Common myeloid progenitor, CD34-positive (primary cell): ENCODE results near the gene TENT5A.

Experiments used
- CTCF ChIA-PET: fragments of 350-600 bp; sonication (Branson Sonifier 250); formaldehyde crosslinking; loops from one replicate; lab custom pipeline; 2021; ENCODE audit warnings: antibody characterized with exemption; lab: Charles Lee
- POLR2A ChIA-PET: fragments of 350-600 bp; sonication (Branson Sonifier 250); formaldehyde crosslinking; loops from one replicate; lab custom pipeline; 2021; ENCODE audit warnings: antibody characterized with exemption; lab: Charles Lee
- DNase-seq, 3 donors: peaks; one replicate each; pipeline versions ENCODE4 v3.0.0 to v3.0.0-alpha.2; 2013
- H3K27ac ChIP-seq, 2 experiments: 1 replicate in 1 of 2; 2 replicates in 1 of 2; pipeline ENCODE4 v1.7.0; 2013; ENCODE audit warnings: inconsistent platforms in 2 of 2, low read length in 2 of 2, mild to moderate bottlenecking in 2 of 2, low read depth in 1 of 2, moderate library complexity in 1 of 2; ENCODE audit not compliant: severe bottlenecking in 2 of 2, insufficient read depth in 1 of 2, poor library complexity in 1 of 2
- H3K27me3 ChIP-seq, 5 experiments: replicated peaks in 2 of 5; 1 replicate in 3 of 5; 2 replicates in 2 of 5; pipeline versions ENCODE4 v1.6.1 to v1.7.0; 2013; ENCODE audit warnings: low read length in 4 of 5, mild to moderate bottlenecking in 2 of 5, moderate library complexity in 2 of 5, inconsistent platforms in 1 of 5; ENCODE audit not compliant: insufficient read depth in 5 of 5, control insufficient read depth in 4 of 5
- H3K36me3 ChIP-seq, 4 experiments: 1 replicate in 2 of 4; 2 replicates in 2 of 4; pipeline versions ENCODE4 v1.6.1 to v1.7.0; 2013; ENCODE audit warnings: low read length in 3 of 4, control low read depth in 1 of 4, mild to moderate bottlenecking in 1 of 4; ENCODE audit not compliant: control insufficient read depth in 4 of 4, insufficient read depth in 4 of 4
- H3K4me1 ChIP-seq, 4 experiments: 1 replicate in 3 of 4; 2 replicates in 1 of 4; pipeline versions ENCODE4 v1.6.1 to v1.7.1; 2013; ENCODE audit warnings: low read length in 3 of 4, mild to moderate bottlenecking in 3 of 4, control low read depth in 1 of 4, inconsistent platforms in 1 of 4, moderate library complexity in 1 of 4; ENCODE audit not compliant: control insufficient read depth in 4 of 4, insufficient read depth in 4 of 4; ENCODE audit errors: control extremely low read depth in 1 of 4
- H3K4me3 ChIP-seq, 7 experiments: 1 replicate in 4 of 7; 2 replicates in 3 of 7; pipeline versions ENCODE4 v1.5.1 to v1.7.0; 2013; ENCODE audit warnings: mild to moderate bottlenecking in 7 of 7, low read length in 6 of 7, moderate library complexity in 6 of 7, inconsistent platforms in 2 of 7, low read depth in 2 of 7, control low read depth in 1 of 7; ENCODE audit not compliant: insufficient read depth in 4 of 7, control insufficient read depth in 1 of 7; ENCODE audit errors: extremely low read depth in 1 of 7
- H3K9me3 ChIP-seq, 5 experiments: 1 replicate in 4 of 5; 2 replicates in 1 of 5; pipeline versions ENCODE4 v1.6.1 to v1.7.1; 2013; ENCODE audit warnings: low read length in 4 of 5, mild to moderate bottlenecking in 2 of 5, inconsistent platforms in 1 of 5, low read depth in 1 of 5, moderate library complexity in 1 of 5; ENCODE audit not compliant: control insufficient read depth in 4 of 5, insufficient read depth in 2 of 5; ENCODE audit errors: control extremely low read depth in 1 of 5
- WGBS: methylation state at CpG from one replicate; pipeline ENCODE4 v1.1.5; 2013; ENCODE audit not compliant: insufficient coverage; 5-methylcytosine and 5-hydroxymethylcytosine counted together

TENT5A gene

DNA sequence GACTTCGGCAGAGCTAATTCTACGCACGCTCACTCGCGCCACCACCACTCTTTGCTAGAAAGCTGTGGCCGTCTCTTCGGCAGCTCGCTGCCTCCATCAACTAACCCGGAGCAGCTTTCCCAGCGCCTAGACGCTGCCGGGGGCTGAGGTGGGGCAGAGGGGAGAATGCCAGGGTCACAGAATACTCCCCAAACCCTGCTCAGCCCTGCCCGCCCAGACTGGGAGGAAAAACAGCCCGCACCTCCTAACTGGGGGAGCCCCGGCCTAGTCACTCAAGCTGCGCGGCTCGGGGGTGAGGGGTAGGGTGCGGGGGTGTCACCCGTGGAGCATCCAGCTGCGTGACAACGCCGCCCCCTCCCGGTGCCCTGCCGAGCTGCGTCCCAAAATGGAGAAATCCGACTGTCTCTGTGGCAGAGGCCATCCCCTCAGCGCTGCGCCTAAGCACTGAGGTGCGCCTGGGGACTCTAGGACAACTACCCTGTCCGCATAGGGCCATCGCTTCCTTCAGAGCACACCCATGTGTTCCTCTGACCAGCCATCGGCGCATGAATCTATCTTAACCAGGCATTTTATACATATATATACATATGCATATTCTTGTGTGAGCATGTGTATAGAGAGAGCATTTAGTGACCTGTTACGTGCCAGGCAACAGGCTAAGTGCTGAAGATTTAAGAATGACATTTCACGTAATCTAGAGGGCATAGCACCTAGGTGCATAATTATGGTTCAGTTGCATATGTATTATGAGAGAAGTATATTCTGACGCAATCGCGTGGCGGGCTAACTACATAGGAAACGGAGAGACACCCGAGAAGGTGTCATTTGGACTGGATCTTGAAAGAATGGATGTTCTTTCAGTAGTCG, 1.5 kb upstream of the TENT5A start:
- ChIA-PET CTCF (interaction anchor here (0.6 to 4.0 kb wide), 15 partner anchors 8 to 1427 kb away, joined by 3 to 24 read pairs (median 4); no protein-coding TSS in a partner anchor), POLR2A (interaction anchor here (0.6 to 2.6 kb wide), 3 partner anchors 13 to 20 kb away, joined by 4 to 11 read pairs (median 4); no protein-coding TSS in a partner anchor)
- Histone ChIP-seq H3K9me3 (no peaks in the 10 kb centered on the region), H3K27ac (peak overlapping the region; percentile 70 to 80), H3K27me3 (no peaks in the 10 kb centered on the region), H3K4me1 (peaks cover 18 to 39% (median 28%) of the 10 kb centered on the region in 4 experiments), H3K36me3 (peaks cover 0 to 11% (median 1%) of the 10 kb centered on the region in 4 experiments), H3K4me3 (peak overlapping the region; percentile 84 to 99 (median 95))
- peak; percentile 85 to 92 (median 91) for DNase-seq
- WGBS, result 31% methylated on average over 28 of the region's 43 CpGs

DNA sequence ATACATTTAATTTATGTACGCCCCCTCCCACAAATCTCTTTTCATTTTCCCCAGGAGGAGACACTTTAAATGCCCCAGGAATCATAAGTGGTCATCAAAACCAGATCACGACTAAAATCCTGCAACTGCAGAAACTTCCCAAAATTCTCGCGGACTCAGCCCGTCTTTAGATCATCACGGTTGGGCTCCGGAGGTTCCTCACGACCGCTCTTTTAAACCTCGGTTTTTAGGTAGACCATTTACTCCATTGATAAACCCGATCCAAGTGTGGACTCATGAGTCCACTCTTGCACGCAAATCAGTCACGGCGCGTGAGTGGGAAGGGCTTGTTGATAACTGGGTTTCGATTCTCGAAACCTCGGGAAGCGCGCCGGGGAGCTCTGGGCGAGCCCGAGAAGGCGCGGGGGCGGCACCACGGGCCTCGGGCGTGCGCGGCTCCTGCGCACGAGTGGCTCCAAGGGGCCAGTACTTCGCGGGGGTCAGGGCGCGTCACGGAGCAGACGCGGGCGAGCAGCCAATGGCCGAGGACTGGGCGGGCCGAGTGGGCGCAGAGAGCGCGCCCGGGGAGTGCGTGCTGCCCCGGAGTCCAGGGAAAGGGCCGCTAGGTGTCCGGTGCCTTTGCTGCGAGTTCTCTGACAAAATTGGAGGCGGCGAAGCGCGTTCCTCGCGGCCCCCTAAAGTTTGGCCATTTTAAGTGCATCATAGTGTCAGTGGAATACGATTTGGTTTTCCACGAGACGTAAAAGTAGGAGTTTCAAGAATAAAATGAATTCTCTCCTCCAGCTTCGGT, 635 bp upstream of the TENT5A start:
- CTCF ChIA-PET, result interaction anchor here (0.6 to 4.0 kb wide), 17 partner anchors 8 to 493 kb away, joined by 3 to 24 read pairs (median 3); no protein-coding TSS in a partner anchor
- peaks cover 21 to 42% (median 33%) of the 10 kb centered on the region in 4 experiments for H3K4me1 ChIP-seq
- under 1% methylated on average over 52 of the region's 63 CpGs for WGBS

DNA sequence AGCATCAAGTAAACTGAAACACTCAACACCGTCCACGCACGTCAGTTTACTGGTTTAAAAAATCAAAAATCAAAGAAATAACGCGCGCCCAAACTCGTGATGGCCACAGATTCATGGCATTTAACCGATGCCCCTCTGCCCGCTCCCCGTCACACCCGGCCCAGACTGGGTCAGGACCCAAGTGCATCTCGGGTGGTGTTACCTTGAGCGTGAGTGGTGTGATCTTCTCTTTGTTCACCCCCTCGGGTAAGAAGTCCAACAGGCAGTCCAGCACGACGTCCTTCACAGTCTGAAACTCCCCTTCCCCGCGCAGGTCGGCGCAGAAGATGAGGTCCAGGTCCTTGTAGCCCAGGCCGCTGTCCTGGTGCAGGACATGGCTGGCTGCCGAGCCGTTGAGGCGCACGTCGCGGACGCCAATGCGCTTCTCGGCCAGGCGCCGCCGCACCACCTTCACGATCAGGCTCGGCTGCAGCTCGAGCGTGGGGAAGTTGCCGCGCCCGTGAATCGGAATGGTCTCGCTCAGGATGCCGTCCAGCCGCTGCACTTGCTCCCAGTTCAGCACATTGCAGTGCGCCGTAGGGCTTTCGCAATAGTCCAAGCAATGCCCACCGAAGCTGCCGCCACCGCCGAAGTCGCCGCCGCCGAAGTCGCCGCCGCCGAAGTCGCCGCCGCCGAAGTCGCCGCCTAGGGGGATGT, 945 bp downstream of the TENT5A start:
- Histone ChIP-seq H3K36me3 (peaks cover 6 to 29% (median 7%) of the 10 kb centered on the region in 4 experiments), H3K4me1 (peaks cover 22 to 53% (median 37%) of the 10 kb centered on the region in 4 experiments), H3K27me3 (no peaks in the 10 kb centered on the region), H3K4me3 (peak overlapping the region; percentile 84 to 99 (median 95)), H3K27ac (peak overlapping the region; percentile 70 to 80), H3K9me3 (no peaks in the 10 kb centered on the region)
- CTCF ChIA-PET, result interaction anchor here (1.1 to 4.0 kb wide), 9 partner anchors 8 to 61 kb away, joined by 3 to 24 read pairs (median 4); no protein-coding TSS in a partner anchor
- DNase-seq, result peak in 2 of 3 donors; percentile 66 to 75
- POLR2A ChIA-PET, result interaction anchor here (0.6 to 2.6 kb wide), 3 partner anchors 15 to 61 kb away, joined by 3 to 11 read pairs (median 3); no protein-coding TSS in a partner anchor
- 0% methylated on average over 47 of the region's 65 CpGs for WGBS

More for the DNA sequence above, 635 bp upstream of the TENT5A start:
- peaks cover 0 to 18% (median 1%) of the 10 kb centered on the region in 4 experiments for H3K36me3 ChIP-seq
- DNase-seq, result peak; percentile 78 to 82 (median 80)
- no peaks in the 10 kb centered on the region for H3K9me3 ChIP-seq
- H3K4me3 ChIP-seq, result peak overlapping the region; percentile 84 to 99 (median 95)
- peak overlapping the region; percentile 70 to 80 for H3K27ac ChIP-seq
- no peaks in the 10 kb centered on the region for H3K27me3 ChIP-seq
- POLR2A ChIA-PET, result interaction anchor here (0.6 to 2.6 kb wide), 4 partner anchors 14 to 74 kb away, joined by 4 to 11 read pairs (median 4); no protein-coding TSS in a partner anchor

DNA sequence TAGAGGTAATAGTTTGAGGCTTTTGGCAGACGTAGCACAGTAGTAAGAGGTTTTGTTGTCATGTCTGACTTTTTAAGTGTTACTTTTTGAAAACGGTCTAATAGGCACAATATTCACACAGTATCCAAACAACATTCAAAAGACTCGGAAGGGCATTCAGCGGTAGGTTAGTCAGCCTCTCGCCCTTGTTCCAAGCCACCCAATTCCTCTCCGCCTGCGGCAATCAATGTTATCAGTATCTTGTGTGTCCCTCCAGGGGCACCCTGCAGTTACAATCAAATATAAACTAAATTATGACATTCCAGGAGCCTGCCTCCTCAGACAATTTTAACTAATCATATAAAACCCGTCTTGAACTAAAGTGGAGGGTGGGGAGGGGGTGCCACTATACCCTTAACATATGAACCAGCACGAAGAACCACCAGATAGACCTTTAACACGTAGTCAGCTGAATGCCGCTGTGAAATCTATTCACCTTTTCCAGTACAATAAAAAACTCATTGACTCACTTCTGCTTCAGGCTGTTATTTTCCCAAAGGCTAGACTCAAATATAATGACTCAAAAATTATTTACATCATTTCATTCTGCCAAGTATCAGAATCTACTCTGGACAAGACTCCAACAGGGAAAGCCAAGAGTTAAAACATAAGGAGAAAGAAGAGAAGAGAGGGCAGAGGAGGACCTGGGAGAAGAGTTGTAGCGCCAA, 1.6 kb downstream of the TENT5A start:
- no peaks in the 10 kb centered on the region for H3K9me3 ChIP-seq
- CTCF ChIA-PET, result interaction anchor here (1.4 to 4.0 kb wide), 5 partner anchors 8 to 62 kb away, joined by 3 to 24 read pairs (median 6); no protein-coding TSS in a partner anchor
- no peaks in the 10 kb centered on the region for H3K27me3 ChIP-seq
- peak overlapping the region; percentile 40 to 69 for H3K27ac ChIP-seq
- peaks cover 24 to 60% (median 37%) of the 10 kb centered on the region in 4 experiments for H3K4me1 ChIP-seq
- peak overlapping the region; percentile 84 to 99 (median 95) for H3K4me3 ChIP-seq
- WGBS, result 3% methylated on average over 8 of the region's 12 CpGs
- POLR2A ChIA-PET, result interaction anchor here (0.8 kb wide), 1 partner anchor 61 kb away, joined by 3 read pairs; no protein-coding TSS in a partner anchor
- no peak for DNase-seq
- H3K36me3 ChIP-seq, result peaks cover 6 to 34% (median 9%) of the 10 kb centered on the region in 4 experiments

DNA sequence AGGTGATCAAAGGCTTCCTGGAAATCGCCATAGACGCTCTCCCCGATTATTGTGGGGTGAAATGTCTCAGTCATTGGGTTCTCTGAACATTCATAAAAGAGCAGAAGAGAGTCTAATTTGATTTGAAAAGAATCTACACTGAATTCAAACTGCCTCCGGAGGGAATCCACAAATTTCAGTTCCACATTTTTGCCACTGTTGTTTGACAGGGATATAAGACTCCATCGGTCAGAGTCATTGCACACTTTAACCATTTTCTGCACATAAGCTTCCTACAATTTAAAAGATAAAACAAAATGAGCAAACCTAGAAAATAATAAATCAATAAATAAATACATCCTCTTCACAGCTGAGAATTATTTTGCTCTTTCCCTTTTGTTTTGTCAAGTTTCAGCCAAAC, 2.3 kb downstream of the TENT5A start:
- Histone ChIP-seq H3K4me1 (peaks cover 27 to 66% (median 40%) of the 10 kb centered on the region in 4 experiments), H3K4me3 (peak overlapping the region in 6 of 7 experiments; percentile 84 to 97 (median 91)), H3K27ac (peak overlapping the region; percentile 40 to 67), H3K36me3 (peaks cover 6 to 36% (median 10%) of the 10 kb centered on the region in 4 experiments), H3K9me3 (no peaks in the 10 kb centered on the region), H3K27me3 (no peaks in the 10 kb centered on the region)
- no peak for DNase-seq
- ChIA-PET POLR2A (no interaction called here), CTCF (no interaction called here)
- WGBS, result 7% methylated on average over 4 of the region's 5 CpGs
